A549 (cell line): ENCODE results near the gene TOMM40L.

Source experiments
- CTCF ChIP-seq: fragments of >200 bp; sonication (Bioruptor Twin); formaldehyde crosslinking; IDR thresholded peaks from 3 replicates; pipeline ENCODE4 v1.5.1; 2016
- EP300 ChIP-seq, 2 experiments: fragments of >200 bp; sonication (Bioruptor Twin); formaldehyde crosslinking; IDR thresholded peaks; 2 replicates in 1 of 2; 3 replicates in 1 of 2; pipeline ENCODE4 v1.6.1; 2016 to 2017
- POLR2A ChIP-seq: IDR thresholded peaks from 2 replicates; pipeline ENCODE4 v1.6.1; 2012; ENCODE audit warnings: mild to moderate bottlenecking, low read length

- TF ChIP-seq EP300 (IDR thresholded peaks at IDR 0.05) (no peak), CTCF (no peak), POLR2A (no peak)
Measured at GRCh38 chr1:161177936-161178244, 48.0 kb upstream of the TOMM40L start.
